Caco-2 (cell line): Measurements from ENCODE around the gene POLA1. TPM values are rescaled to one million over a fixed set of nuclear protein-coding genes. Genes with fewer than 3 reads are reported as not detected.
A peak's percentile ranks its signal among the peaks of the same experiment; 100 is the strongest.

Experiments used
- BruUV-seq: library from RNA; stranded (reverse); fragments of 400-500 nt; replicated peaks from 2 replicates; lab custom pipeline; 2021; lab: Mats Ljungman, UMichigan
- CTCF ChIA-PET: fragments of 300-600 bp; sonication (Branson Sonifier 250); formaldehyde crosslinking; loops from one replicate; lab custom pipeline; 2022; ENCODE audit warnings: antibody characterized with exemption; lab: Charles Lee
- POLR2A ChIA-PET: fragments of 300-600 bp; sonication (Branson Sonifier 250); formaldehyde crosslinking; loops from one replicate; lab custom pipeline; 2022; ENCODE audit warnings: antibody characterized with exemption; lab: Charles Lee
- DNase-seq, 2 experiments: peaks; one replicate each; pipeline versions ENCODE4 v3.0.0 to v3.0.0-alpha.2; 2020 to 2022
- H3K27me3 ChIP-seq: replicated peaks from 2 replicates; pipeline ENCODE4 v1.6.0; 2011; ENCODE audit warnings: low read length; ENCODE audit not compliant: control insufficient read depth, insufficient read depth
- H3K36me3 ChIP-seq: 2 replicates; pipeline ENCODE4 v1.5.1; 2011; ENCODE audit warnings: low read length; ENCODE audit not compliant: control insufficient read depth, insufficient read depth
- H3K4me1 ChIP-seq: fragments of 250-450 bp; sonication (Bioruptor Pico); 2 replicates; pipeline ENCODE4 v1.5.1; 2020; ENCODE audit warnings: mild to moderate bottlenecking
- H3K4me3 ChIP-seq: 2 replicates; pipeline ENCODE4 v1.5.1; 2011; ENCODE audit warnings: low read depth, mild to moderate bottlenecking, control low read depth, low read length
- H3K9me3 ChIP-seq: fragments of 250-450 bp; sonication (Bioruptor Pico); 2 replicates; pipeline ENCODE4 v1.5.1; 2020; ENCODE audit warnings: mild to moderate bottlenecking, moderate library complexity
- H3K27ac Mint-ChIP-seq: one replicate; pipeline ENCODE4 v1.8.0; 2022; ENCODE audit warnings: mixed read lengths; ENCODE audit not compliant: unreplicated experiment
- H3K27me3 Mint-ChIP-seq: one replicate; pipeline ENCODE4 v1.8.0; 2022; ENCODE audit warnings: mixed read lengths; ENCODE audit not compliant: insufficient read depth, unreplicated experiment
- H3K36me3 Mint-ChIP-seq: one replicate; pipeline ENCODE4 v1.8.0; 2022; ENCODE audit warnings: mild to moderate bottlenecking, mixed read lengths; ENCODE audit not compliant: insufficient read depth, unreplicated experiment
- H3K4me1 Mint-ChIP-seq: one replicate; pipeline ENCODE4 v1.8.0; 2022; ENCODE audit warnings: low read depth, mixed read lengths; ENCODE audit not compliant: unreplicated experiment
- H3K4me3 Mint-ChIP-seq: one replicate; pipeline ENCODE4 v1.8.0; 2022; ENCODE audit warnings: mild to moderate bottlenecking, moderate library complexity, mixed read lengths; ENCODE audit not compliant: unreplicated experiment
- H3K9me3 Mint-ChIP-seq: one replicate; pipeline ENCODE4 v1.8.0; 2022; ENCODE audit warnings: mixed read lengths; ENCODE audit not compliant: unreplicated experiment
- CTCF ChIP-seq, 2 experiments: fragments of 200-600 bp in 1 of 2; IDR thresholded peaks; 1 replicate in 1 of 2; 2 replicates in 1 of 2; pipeline versions ENCODE4 v1.5.1 to v1.8.0; 2011 to 2022; ENCODE audit warnings: antibody characterized with exemption in 1 of 2, control low read depth in 1 of 2, inconsistent platforms in 1 of 2, low read depth in 1 of 2, low read length in 1 of 2, mild to moderate bottlenecking in 1 of 2, moderate library complexity in 1 of 2; ENCODE audit not compliant: insufficient read depth in 1 of 2, severe bottlenecking in 1 of 2, unreplicated experiment in 1 of 2
- intact Hi-C: fragments of 100-400 bp; cut with micrococcal nuclease; formaldehyde crosslinking; loops from one replicate; pipeline ENCODE4 v1.10.0; 2022; ENCODE audit not compliant: unreplicated experiment
- total RNA-seq: library from RNA; stranded (reverse); gene quantifications from 2 replicates; pipeline ENCODE4 v1.2.3, GENCODE V29; 2022

POLA1 gene
- total RNA-seq, 1 experiment from 2014 or later: 23.5 TPM

DNA sequence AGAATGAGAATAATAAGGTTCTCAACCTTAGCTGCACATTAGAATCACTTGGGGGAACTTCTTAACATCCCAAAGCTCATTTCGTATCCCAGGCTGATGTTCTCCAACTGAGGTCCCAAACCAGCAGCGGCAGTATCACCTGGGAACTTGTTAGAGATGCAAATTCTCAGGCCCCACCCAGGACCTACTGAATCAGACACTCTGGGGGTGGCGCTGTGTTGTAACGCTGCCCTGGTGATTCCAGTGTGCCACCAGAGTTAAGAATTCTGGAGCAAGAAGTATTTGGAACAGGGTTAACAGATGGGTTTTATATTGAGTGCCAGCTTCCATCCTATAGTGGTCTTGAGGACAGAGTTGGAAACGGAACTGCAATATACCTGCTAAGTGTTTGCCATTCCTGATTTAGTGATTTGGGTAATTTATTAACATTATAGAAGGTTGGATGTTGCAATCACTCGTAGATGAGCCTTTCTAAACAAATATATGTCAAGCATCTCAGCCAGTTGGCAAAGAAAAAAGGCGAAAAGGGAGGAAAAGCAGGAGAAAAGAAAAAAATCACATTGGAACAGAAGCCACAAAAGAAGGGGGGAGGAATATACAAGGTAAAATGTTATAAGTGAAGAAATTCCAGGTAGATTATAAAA lies 181.0 kb downstream of the POLA1 start:
- no peaks in the 10 kb centered on the region for H3K27me3 Mint-ChIP-seq
- H3K27ac Mint-ChIP-seq: no peak overlapping the region
- ChIA-PET POLR2A (no interaction called here), CTCF (no interaction called here)
- Histone ChIP-seq H3K9me3 (no peaks in the 10 kb centered on the region), H3K4me3 (no peak overlapping the region), H3K4me1 (peaks cover 26% of the 10 kb centered on the region), H3K36me3 (no peaks in the 10 kb centered on the region), H3K27me3 (no peaks in the 10 kb centered on the region)
- DNase-seq: no peak
- H3K9me3 Mint-ChIP-seq: no peaks in the 10 kb centered on the region
- peaks cover 15% of the 10 kb centered on the region for H3K4me1 Mint-ChIP-seq
- no TSS peak for BruUV-seq
- H3K4me3 Mint-ChIP-seq: no peak overlapping the region
- intact Hi-C loops: no loop called here
- no peak for TF ChIP-seq CTCF (IDR thresholded peaks at IDR 0.05; ENCODE audit: insufficient read depth in 1 of 2, low read depth in 1 of 2, low read length in 1 of 2, severe bottlenecking in 1 of 2, unreplicated experiment in 1 of 2)
- peaks cover 4% of the 10 kb centered on the region for H3K36me3 Mint-ChIP-seq

GRCh38 chrX:24876530-24877287 lies 183.0 kb downstream of the POLA1 start:
- no peak overlapping the region for H3K4me3 Mint-ChIP-seq
- H3K9me3 Mint-ChIP-seq: no peaks in the 10 kb centered on the region
- Histone ChIP-seq H3K27me3 (no peaks in the 10 kb centered on the region), H3K4me1 (peaks cover 10% of the 10 kb centered on the region), H3K4me3 (no peak overlapping the region), H3K9me3 (no peaks in the 10 kb centered on the region), H3K36me3 (no peaks in the 10 kb centered on the region)
- H3K27me3 Mint-ChIP-seq: no peaks in the 10 kb centered on the region
- peaks cover 12% of the 10 kb centered on the region for H3K4me1 Mint-ChIP-seq
- no peak for DNase-seq
- H3K36me3 Mint-ChIP-seq: peaks cover 5% of the 10 kb centered on the region
- POLR2A ChIA-PET: no interaction called here
- intact Hi-C loops: no loop called here
- peak overlapping the region; percentile 71 for H3K27ac Mint-ChIP-seq
- CTCF ChIA-PET: no interaction called here
- BruUV-seq: no TSS peak
- TF ChIP-seq CTCF (IDR thresholded peaks at IDR 0.05; ENCODE audit: insufficient read depth in 1 of 2, low read depth in 1 of 2, low read length in 1 of 2, severe bottlenecking in 1 of 2, unreplicated experiment in 1 of 2): no peak

- intact Hi-C loops: no loop called here
- CTCF ChIA-PET: no interaction called here
- no peak overlapping the region for H3K4me3 Mint-ChIP-seq
Measured at GRCh38 chrX:24877288-24877664, 183.6 kb downstream of the POLA1 start.

More at GRCh38 chrX:24877288-24877664, 183.6 kb downstream of the POLA1 start:
- peaks cover 9% of the 10 kb centered on the region for H3K36me3 Mint-ChIP-seq
- no peak for TF ChIP-seq CTCF (IDR thresholded peaks at IDR 0.05; ENCODE audit: insufficient read depth in 1 of 2, low read depth in 1 of 2, low read length in 1 of 2, severe bottlenecking in 1 of 2, unreplicated experiment in 1 of 2)
- BruUV-seq: no TSS peak
- no peaks in the 10 kb centered on the region for H3K9me3 ChIP-seq
- H3K36me3 ChIP-seq: no peaks in the 10 kb centered on the region
- POLR2A ChIA-PET: no interaction called here
- no peaks in the 10 kb centered on the region for H3K27me3 ChIP-seq
- H3K4me1 Mint-ChIP-seq: peaks cover 12% of the 10 kb centered on the region
- peaks cover 10% of the 10 kb centered on the region for H3K4me1 ChIP-seq
- peak overlapping the region; percentile 71 for H3K27ac Mint-ChIP-seq
- H3K9me3 Mint-ChIP-seq: no peaks in the 10 kb centered on the region
- H3K4me3 ChIP-seq: no peak overlapping the region
- H3K27me3 Mint-ChIP-seq: no peaks in the 10 kb centered on the region
- DNase-seq: no peak
